Measurements from ENCODE around the gene GIT1. TPM values are rescaled to one million over a fixed set of nuclear protein-coding genes. Genes with fewer than 3 reads are reported as not detected.

The GIT1 gene
- total RNA-seq, 6 experiments from 2014 or later = 24.1 to 29.7 (median 28.7) TPM

- Mint-ChIP-seq H3K27ac (peak overlapping the region; percentile 32; the same call in 1 of the 2 replicates), H3K27me3 (ENCODE audit: insufficient read depth) (no peaks in the 10 kb centered on the region; the same call in 1 of the 2 replicates), H3K36me3 (ENCODE audit: low read depth) (peaks cover 5% of the 10 kb centered on the region; the same call in 1 of the 2 replicates), H3K9me3 (no peaks in the 10 kb centered on the region), H3K4me3 (no peak overlapping the region; the same call in 1 of the 2 replicates), H3K4me1 (ENCODE audit: low read depth) (peaks cover 22% of the 10 kb centered on the region)
- TF ChIP-seq CTCF (IDR thresholded peaks at IDR 0.05) = no peak
- DNase-seq = no peak
Observed at GRCh38 chr17:29570521-29570920, 18.9 kb downstream of the GIT1 start.

- TF ChIP-seq CTCF (IDR thresholded peaks at IDR 0.05) = no peak
- peak; percentile 77 for DNase-seq
Observed at GRCh38 chr17:29569245-29569950, 20.1 kb downstream of the GIT1 start.

GRCh38 chr17:29568331-29569244, 20.9 kb downstream of the GIT1 start, which contains the start of gene TP53I13:
TSS of gene TP53I13 (plus strand) at chr17:29568701. CDS start at chr17:29568759, 58 bp downstream.
- peak; percentile 56 for DNase-seq
- Mint-ChIP-seq H3K36me3 (ENCODE audit: low read depth) (peaks cover 5% of the 10 kb centered on the region; the same call in 1 of the 2 replicates), H3K27me3 (ENCODE audit: insufficient read depth) (no peaks in the 10 kb centered on the region; the same call in 1 of the 2 replicates), H3K27ac (peak within 1 kb of the TSS; percentile 89), H3K4me3 (peak within 1 kb of the TSS; percentile 96), H3K4me1 (ENCODE audit: low read depth) (peaks cover 21% of the 10 kb centered on the region), H3K9me3 (no peaks in the 10 kb centered on the region)
- no peak for TF ChIP-seq CTCF (IDR thresholded peaks at IDR 0.05)

More at GRCh38 chr17:29569245-29569950, 20.1 kb downstream of the GIT1 start:
- Mint-ChIP-seq H3K9me3 (no peaks in the 10 kb centered on the region), H3K36me3 (ENCODE audit: low read depth) (peaks cover 5% of the 10 kb centered on the region; the same call in 1 of the 2 replicates), H3K4me3 (peak overlapping the region; percentile 96), H3K4me1 (ENCODE audit: low read depth) (peaks cover 22% of the 10 kb centered on the region), H3K27me3 (ENCODE audit: insufficient read depth) (no peaks in the 10 kb centered on the region; the same call in 1 of the 2 replicates), H3K27ac (peak overlapping the region; percentile 81)

- Mint-ChIP-seq H3K4me3 (peak overlapping the region; percentile 96), H3K27ac (peak overlapping the region; percentile 89), H3K9me3 (no peaks in the 10 kb centered on the region), H3K27me3 (ENCODE audit: insufficient read depth) (no peaks in the 10 kb centered on the region; the same call in 1 of the 2 replicates), H3K4me1 (ENCODE audit: low read depth) (peaks cover 15% of the 10 kb centered on the region), H3K36me3 (ENCODE audit: low read depth) (peaks cover 5% of the 10 kb centered on the region; the same call in 1 of the 2 replicates)
- TF ChIP-seq CTCF (IDR thresholded peaks at IDR 0.05) = peak; percentile 70
- DNase-seq = peak; percentile 60
Observed at GRCh38 chr17:29567554-29568330, 21.7 kb downstream of the GIT1 start.

GRCh38 chr17:29567304-29567553, 22.2 kb downstream of the GIT1 start:
- Mint-ChIP-seq H3K36me3 (ENCODE audit: low read depth) (peaks cover 5% of the 10 kb centered on the region; the same call in 1 of the 2 replicates), H3K27me3 (ENCODE audit: insufficient read depth) (no peaks in the 10 kb centered on the region; the same call in 1 of the 2 replicates), H3K4me1 (ENCODE audit: low read depth) (peaks cover 15% of the 10 kb centered on the region), H3K9me3 (no peaks in the 10 kb centered on the region), H3K27ac (no peak overlapping the region), H3K4me3 (peak overlapping the region; percentile 96)
- no peak for DNase-seq
- no peak for TF ChIP-seq CTCF (IDR thresholded peaks at IDR 0.05)
